HG02798 (cell line): ENCODE measurements around the gene PAQR9.

Source experiments
- ATAC-seq: cut with Tn5 transposase; IDR thresholded peaks from one replicate; pipeline ENCODE4 v1.9.1; 2021; ENCODE audit warnings: mild to moderate bottlenecking; ENCODE audit not compliant: unreplicated experiment, poor library complexity

The PAQR9 gene

DNA sequence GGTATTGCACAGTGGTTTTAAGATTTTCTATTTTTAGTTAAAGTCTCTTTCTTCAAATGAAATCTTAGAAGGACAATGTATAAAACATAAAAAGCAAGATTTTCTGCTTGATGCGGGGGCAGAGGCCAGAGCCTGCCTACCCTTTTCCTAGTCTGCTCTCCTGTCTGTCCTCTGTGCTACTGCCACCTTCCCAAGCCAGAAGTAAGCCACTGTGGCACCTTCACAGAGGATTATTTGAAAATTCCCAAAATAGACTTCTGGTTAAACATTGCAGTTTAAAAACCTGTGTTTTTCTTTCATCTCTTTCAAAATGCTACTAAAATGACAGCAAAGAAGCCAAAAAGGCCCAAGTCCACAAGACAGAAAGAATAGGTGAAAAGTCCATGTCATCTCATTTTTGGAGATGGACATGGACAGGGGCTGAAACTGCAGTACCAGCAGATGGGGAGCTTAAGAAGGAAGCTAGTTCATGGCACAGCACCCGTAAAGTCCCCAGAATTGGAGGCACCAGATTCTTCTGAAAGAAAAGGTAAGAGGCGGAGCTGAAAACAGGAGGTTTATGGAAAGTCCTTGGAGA, 37.0 kb downstream of the PAQR9 start:
- no peak for ATAC-seq

DNA sequence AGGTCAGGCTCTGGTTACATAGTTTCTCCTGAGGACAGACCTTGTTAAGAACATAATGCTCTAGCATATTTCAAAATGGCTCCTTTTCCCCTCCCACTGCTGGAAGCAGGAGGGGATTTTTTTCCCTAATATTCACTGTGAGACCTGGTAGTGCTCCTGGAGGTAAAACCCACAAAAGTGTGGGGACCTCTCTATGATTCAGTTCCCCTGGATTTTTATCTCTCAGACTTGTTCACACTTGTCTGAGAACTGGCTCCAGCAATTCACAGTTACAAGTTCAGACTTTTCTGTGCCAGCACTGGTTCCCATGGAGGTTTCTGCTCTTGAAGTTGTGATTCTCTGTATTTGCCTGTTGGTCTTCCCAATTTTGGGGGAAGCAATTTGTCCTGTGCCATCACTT, 38.3 kb downstream of the PAQR9 start:
- ATAC-seq: no peak

DNA sequence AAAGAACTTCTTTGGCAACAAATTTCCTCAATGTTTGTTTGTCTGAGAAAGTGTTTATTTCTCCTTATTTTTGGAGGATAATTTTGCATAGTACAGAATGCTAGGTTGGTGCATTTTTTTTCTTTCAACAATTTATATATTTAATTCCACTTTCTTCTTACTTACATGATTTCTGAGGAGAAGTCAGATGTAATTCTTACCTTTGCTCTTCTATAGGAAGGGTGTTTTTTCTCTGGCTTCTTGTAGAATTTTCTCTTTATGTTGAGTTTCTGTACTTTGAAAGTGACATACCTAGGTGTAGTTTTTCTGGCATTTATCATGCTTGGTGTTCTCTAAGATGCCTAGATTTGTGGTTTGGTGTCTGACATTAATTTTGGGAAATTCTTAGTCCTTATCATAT, 39.8 kb downstream of the PAQR9 start:
- ATAC-seq: no peak

DNA sequence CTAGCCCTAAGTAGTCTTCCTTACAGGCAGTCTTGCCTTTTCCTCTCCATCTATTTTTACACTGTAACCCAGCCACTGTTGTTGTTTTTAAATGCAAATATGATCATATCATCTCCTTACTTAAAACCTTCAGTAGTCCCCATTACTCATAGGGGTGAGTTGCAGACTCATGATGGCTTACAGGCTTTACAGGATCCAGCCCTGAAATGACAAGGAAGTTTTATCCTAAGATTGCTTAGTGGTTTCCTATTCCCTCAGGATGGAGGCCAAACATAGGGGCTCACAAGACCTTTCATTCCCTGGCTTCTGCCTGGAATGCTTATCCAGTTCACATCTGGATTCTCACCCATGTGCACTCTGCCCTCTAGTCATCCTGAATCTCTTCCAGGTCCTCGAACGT, 46.9 kb downstream of the PAQR9 start:
- ATAC-seq: no peak

DNA sequence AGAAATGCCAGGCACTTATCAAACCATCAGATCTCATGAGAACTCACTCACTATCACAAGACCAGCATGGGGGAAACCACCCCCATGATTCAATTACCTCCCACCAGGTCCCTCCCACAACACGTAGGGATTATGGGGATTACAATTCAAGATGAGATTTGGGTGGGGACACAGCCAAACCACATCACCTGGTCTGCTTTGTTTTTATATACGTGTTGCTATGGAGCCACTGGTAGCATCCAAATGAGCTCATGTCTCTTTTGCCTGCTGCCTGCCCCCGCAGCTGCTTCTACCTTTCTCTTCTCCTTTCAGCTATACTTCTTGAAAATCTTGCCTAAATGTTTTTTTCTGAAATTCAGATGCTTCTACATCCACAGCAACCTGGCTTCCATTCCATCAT, 47.8 kb downstream of the PAQR9 start:
- no peak for ATAC-seq

DNA sequence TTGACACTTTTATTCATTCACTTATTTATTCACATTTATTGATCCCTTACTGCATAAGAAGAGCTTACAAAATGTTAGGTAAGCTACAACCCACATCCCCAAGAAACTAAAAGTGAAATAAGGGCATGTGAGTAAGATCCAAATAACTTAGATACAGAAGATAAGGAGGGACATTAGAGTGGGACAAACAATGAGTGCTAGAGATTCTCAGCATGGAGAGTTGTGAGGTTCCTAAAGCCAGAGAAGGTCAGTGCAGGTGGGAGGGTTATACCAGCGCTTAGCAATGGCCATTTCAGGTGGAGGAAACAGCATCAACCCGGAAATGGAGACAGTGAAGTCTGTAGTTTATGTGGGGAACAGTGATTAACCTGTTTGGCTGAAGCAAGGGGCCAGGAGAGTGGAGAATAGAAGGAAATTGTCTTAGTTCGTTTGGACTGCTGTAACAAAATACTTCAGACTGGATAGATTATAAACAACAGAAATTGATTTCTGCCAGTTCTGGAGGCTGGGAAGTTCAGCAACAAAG, 49.1 kb downstream of the PAQR9 start:
- no peak for ATAC-seq

DNA sequence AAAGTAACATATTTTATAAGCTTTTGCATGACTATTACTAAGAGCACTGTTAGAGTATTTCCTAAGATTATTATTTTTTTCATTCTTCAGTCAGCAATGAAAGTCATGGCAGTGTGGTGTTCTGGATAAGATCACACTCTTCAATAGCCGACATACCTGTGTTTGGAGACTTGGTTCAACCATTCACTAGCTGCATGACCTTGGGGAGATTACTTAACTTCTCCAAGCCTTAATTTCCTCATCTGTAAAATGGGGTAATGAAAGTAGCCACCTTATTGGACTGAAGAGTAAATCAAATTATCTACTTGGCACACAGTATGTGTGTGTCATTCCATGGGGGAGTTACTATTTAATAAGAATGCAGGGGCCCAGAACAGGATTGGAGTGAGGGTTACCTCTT, 50.0 kb downstream of the PAQR9 start:
- no peak for ATAC-seq

DNA sequence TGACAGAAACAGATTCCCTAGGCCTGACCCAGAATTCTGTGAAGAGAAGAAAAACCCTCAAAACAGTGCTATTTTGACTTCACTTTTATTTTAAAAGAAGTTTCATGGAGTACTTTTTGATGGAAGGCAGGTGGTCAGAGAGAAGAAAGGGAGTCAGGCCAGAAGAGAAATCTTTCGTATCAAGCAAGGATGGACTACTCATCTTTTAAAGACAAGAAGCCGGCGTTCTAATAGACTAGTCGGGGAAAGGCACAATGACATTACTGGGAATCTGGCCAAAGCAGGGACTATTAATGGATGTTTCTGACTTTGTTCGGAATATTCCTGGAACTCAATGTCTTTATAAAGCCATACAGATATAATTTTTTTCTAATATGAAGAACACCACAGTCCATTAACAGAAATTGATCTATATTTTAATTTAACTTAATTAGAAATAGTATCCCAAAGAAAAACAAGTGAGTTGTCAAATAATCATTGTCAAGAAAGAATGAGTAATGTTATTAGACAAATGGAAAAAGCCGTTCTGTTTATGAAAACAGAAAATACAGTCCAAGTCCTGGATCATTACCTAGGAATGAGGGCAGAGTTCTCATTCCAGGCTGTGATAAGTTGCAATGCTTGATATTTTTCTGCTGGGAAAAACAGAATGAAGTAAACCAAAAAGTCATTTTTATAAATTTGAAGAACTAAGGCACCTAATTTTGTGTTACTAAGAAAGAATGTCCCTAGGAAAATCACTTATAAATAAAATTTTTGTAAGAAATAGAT, 50.9 kb downstream of the PAQR9 start:
- ATAC-seq: no peak
